Measurements from ENCODE around the gene ZNF335.

ZNF335 gene

GRCh38 chr20:45971675-45972499 is at the start of gene ZNF335:
Gene ZNF335, minus strand, starts transcription at chr20:45972203. Its CDS starts 793 bp downstream, at chr20:45971410.
- peak; percentile 92 for DNase-seq

- DNase-seq, result no peak
Measured at GRCh38 chr20:46020555-46020954, 48.6 kb upstream of the ZNF335 start.

GRCh38 chr20:46018611-46019010 is 46.6 kb upstream of the ZNF335 start:
- DNase-seq, result no peak

- DNase-seq, result no peak
Measured at GRCh38 chr20:46018112-46018511, 46.1 kb upstream of the ZNF335 start.

GRCh38 chr20:46017272-46017671 is 45.3 kb upstream of the ZNF335 start:
- DNase-seq, result no peak

- DNase-seq, result no peak
Measured at GRCh38 chr20:46014517-46015396, 42.8 kb upstream of the ZNF335 start.

GRCh38 chr20:46013829-46014516 is 42.0 kb upstream of the ZNF335 start:
- peak; percentile 90 for DNase-seq

GRCh38 chr20:46013322-46013828 is 41.4 kb upstream of the ZNF335 start:
- no peak for DNase-seq

GRCh38 chr20:46012921-46013320 is 40.9 kb upstream of the ZNF335 start:
- DNase-seq, result no peak

GRCh38 chr20:46011631-46012482 is 39.9 kb upstream of the ZNF335 start:
- DNase-seq, result no peak

- DNase-seq, result no peak
Measured at GRCh38 chr20:46010491-46011391, 38.7 kb upstream of the ZNF335 start.

- DNase-seq, result no peak
Measured at GRCh38 chr20:46009816-46010215, 37.8 kb upstream of the ZNF335 start.

GRCh38 chr20:46007671-46008070 is 35.7 kb upstream of the ZNF335 start:
- DNase-seq, result no peak

- no peak for DNase-seq
Measured at GRCh38 chr20:46006964-46007363, 35.0 kb upstream of the ZNF335 start.

- no peak for DNase-seq
Measured at GRCh38 chr20:46006022-46006705, 34.2 kb upstream of the ZNF335 start.

GRCh38 chr20:46004889-46005473 is 33.0 kb upstream of the ZNF335 start:
- DNase-seq, result no peak

GRCh38 chr20:46004187-46004586 is 32.2 kb upstream of the ZNF335 start:
- no peak for DNase-seq

- DNase-seq, result no peak
Measured at GRCh38 chr20:46002008-46002407, 30.0 kb upstream of the ZNF335 start.

- DNase-seq, result no peak
Measured at GRCh38 chr20:46001498-46001897, 29.5 kb upstream of the ZNF335 start.

Data from COR-L47 (cell line).